Cardiac muscle cell (in vitro differentiated cells and primary cell): ENCODE results near the gene TRAF6. TPM values are rescaled to one million over a fixed set of nuclear protein-coding genes. Genes with fewer than 3 reads are reported as not detected.

Experiments
- DNase-seq, 2 donors: peaks; one replicate each; pipeline versions ENCODE4 v3.0.0 to v3.0.0-alpha.2; 2010 to 2017; ENCODE audit warnings: low read depth in 1 of 2, low spot score in 1 of 2
- H3K27ac ChIP-seq: fragments of 200-600 bp; sonication (generic); 2 replicates; pipeline ENCODE4 v1.5.1; 2016
- H3K27me3 ChIP-seq: fragments of 200-600 bp; sonication (generic); 2 replicates; pipeline ENCODE4 v1.6.0; 2016; ENCODE audit warnings: control low read depth
- H3K36me3 ChIP-seq: fragments of 200-600 bp; sonication (generic); 2 replicates; pipeline ENCODE4 v1.5.1; 2016; ENCODE audit warnings: control low read depth
- H3K4me1 ChIP-seq: fragments of 200-600 bp; sonication (generic); 2 replicates; pipeline ENCODE4 v1.8.1; 2017; ENCODE audit warnings: low read depth, mild to moderate bottlenecking, mixed run types
- H3K4me3 ChIP-seq: fragments of 200-600 bp; sonication (generic); 2 replicates; pipeline ENCODE4 v1.5.1; 2016; ENCODE audit warnings: mild to moderate bottlenecking
- H3K9me3 ChIP-seq: fragments of 200-600 bp; sonication (generic); 2 replicates; pipeline ENCODE4 v1.5.1; 2017; ENCODE audit warnings: low read depth, mild to moderate bottlenecking, control low read depth
- CTCF ChIP-seq: IDR thresholded peaks from 2 replicates; pipeline ENCODE4 v1.5.1; 2012; ENCODE audit warnings: low read depth, mild to moderate bottlenecking, low read length
- polyA plus RNA-seq: library from polyadenylated mRNA; unstranded; fragments of >200 nt; fragmentation: Nextera tagmentation; extraction: Ambion mirVana; gene quantifications from 2 replicates; pipeline ENCODE4 v1.2.1, GENCODE V29; 2016
- total RNA-seq: library from RNA; depleted of rRNA; stranded (reverse); fragments of >200 nt; gene quantifications from 2 replicates; pipeline ENCODE4 v1.2.3, GENCODE V29; 2016

The TRAF6 gene
- total and polyA plus RNA-seq, 2 experiments from 2014 or later: 6.6 to 11.6 TPM

- DNase-seq: no peak
- H3K27ac ChIP-seq: no peak overlapping the region
- H3K4me1 ChIP-seq: no peaks in the 10 kb centered on the region
- peaks cover 4% of the 10 kb centered on the region for H3K27me3 ChIP-seq
- H3K9me3 ChIP-seq: no peaks in the 10 kb centered on the region
- peak; percentile 46 for TF ChIP-seq CTCF
- H3K4me3 ChIP-seq: no peak overlapping the region
- no peaks in the 10 kb centered on the region for H3K36me3 ChIP-seq
Observed at GRCh38 chr11:36469063-36469462, 41.0 kb downstream of the TRAF6 start.

GRCh38 chr11:36467916-36468315 is 42.2 kb downstream of the TRAF6 start:
- H3K27ac ChIP-seq: no peak overlapping the region
- TF ChIP-seq CTCF: no peak

GRCh38 chr11:36467012-36467411 is 43.1 kb downstream of the TRAF6 start:
- no peak overlapping the region for H3K4me3 ChIP-seq
- DNase-seq: no peak
- H3K36me3 ChIP-seq: no peaks in the 10 kb centered on the region
- H3K4me1 ChIP-seq: no peaks in the 10 kb centered on the region
- H3K27ac ChIP-seq: no peak overlapping the region
- TF ChIP-seq CTCF: no peak
- H3K27me3 ChIP-seq: peaks cover 4% of the 10 kb centered on the region
- no peaks in the 10 kb centered on the region for H3K9me3 ChIP-seq

More at GRCh38 chr11:36467916-36468315, 42.2 kb downstream of the TRAF6 start:
- no peak overlapping the region for H3K4me3 ChIP-seq
- no peaks in the 10 kb centered on the region for H3K36me3 ChIP-seq
- H3K4me1 ChIP-seq: no peaks in the 10 kb centered on the region
- no peak for DNase-seq
- no peaks in the 10 kb centered on the region for H3K9me3 ChIP-seq
- peaks cover 4% of the 10 kb centered on the region for H3K27me3 ChIP-seq

- Histone ChIP-seq H3K4me1 (no peaks in the 10 kb centered on the region), H3K9me3 (no peaks in the 10 kb centered on the region), H3K27ac (no peak overlapping the region), H3K4me3 (no peak overlapping the region), H3K36me3 (no peaks in the 10 kb centered on the region), H3K27me3 (peaks cover 1% of the 10 kb centered on the region)
- no peak for DNase-seq
- no peak for TF ChIP-seq CTCF
Observed at GRCh38 chr11:36465449-36466163, 44.5 kb downstream of the TRAF6 start.

GRCh38 chr11:36464720-36465119 is 45.4 kb downstream of the TRAF6 start:
- Histone ChIP-seq H3K4me3 (no peak overlapping the region), H3K36me3 (no peaks in the 10 kb centered on the region), H3K27me3 (no peaks in the 10 kb centered on the region), H3K9me3 (no peaks in the 10 kb centered on the region), H3K27ac (no peak overlapping the region), H3K4me1 (no peaks in the 10 kb centered on the region)
- TF ChIP-seq CTCF: no peak
- no peak for DNase-seq
